Transverse colon (tissue), 4 donors: ENCODE measurements around the gene OXT.

Source experiments
- CTCF ChIP-seq, 5 experiments: fragments of 200-600 bp in 3 of 5; fragments of 450-650 bp in 2 of 5; sonication (generic) in 3 of 5; IDR thresholded peaks; 1 replicate in 2 of 5; 2 replicates in 3 of 5; pipeline ENCODE4 v1.5.1; 2016 to 2017; ENCODE audit warnings: antibody characterized with exemption in 5 of 5, inconsistent platforms in 3 of 5, mild to moderate bottlenecking in 2 of 5, moderate library complexity in 1 of 5
- POLR2A ChIP-seq: fragments of 450-650 bp; IDR thresholded peaks from one replicate; pipeline ENCODE4 v1.6.1; 2016; ENCODE audit warnings: antibody characterized with exemption, mild to moderate bottlenecking, moderate library complexity
- POLR2AphosphoS5 ChIP-seq, 3 donors: sonication (generic); formaldehyde crosslinking; IDR thresholded peaks; one replicate each; pipeline ENCODE4 v1.6.1; 2016; ENCODE audit warnings: antibody characterized with exemption in 3 of 3

GRCh38 chr20:3116341-3116740, 44.9 kb downstream of the OXT start:
- TF ChIP-seq POLR2A (no peak), CTCF (IDR thresholded peaks at IDR 0.05) (no peak), POLR2AphosphoS5 (IDR thresholded peaks at IDR 0.05) (no peak)
